PFSK-1 (cell line): Measurements from ENCODE around the gene ARID3C.

ENCODE experiments used
- POLR2AphosphoS5 ChIP-seq: IDR thresholded peaks from 2 replicates; pipeline ENCODE4 v1.6.1; 2012; ENCODE audit warnings: low read depth, mild to moderate bottlenecking, control low read depth, low read length, moderate library complexity
- REST ChIP-seq, 2 experiments: IDR thresholded peaks; 2 replicates each; pipeline versions ENCODE4 v1.6.1 to v1.8.0; 2011 to 2012; ENCODE audit warnings: low read depth in 2 of 2, low read length in 2 of 2, control low read depth in 1 of 2, inconsistent platforms in 1 of 2, mild to moderate bottlenecking in 1 of 2, moderate library complexity in 1 of 2; ENCODE audit not compliant: insufficient read depth in 1 of 2

GRCh38 chr9:34585946-34586669, 42.8 kb downstream of the ARID3C start:
- no peak for TF ChIP-seq REST (IDR thresholded peaks at IDR 0.05; ENCODE audit: insufficient read depth in 1 of 2, low read depth in 2 of 2, low read length in 2 of 2)
- no peak for TF ChIP-seq POLR2AphosphoS5
